GM12878 (cell line): ENCODE measurements around the gene CHIA. TPM values are rescaled to one million over a fixed set of nuclear protein-coding genes. Genes with fewer than 3 reads are reported as not detected.

ENCODE experiments used
- ATAC-seq: fragments of 200-7000 bp; cut with Tn5 transposase; 3 replicates; pipeline ENCODE4 v1.9.1; 2020; ENCODE audit warnings: mild to moderate bottlenecking, moderate library complexity
- BruUV-seq: library from RNA; stranded (reverse); fragments of 400-500 nt; replicated peaks from 2 replicates; lab custom pipeline; 2021; lab: Mats Ljungman, UMichigan
- CTCF ChIA-PET: fragments of 300-600 bp; sonication (Branson Sonifier 250); formaldehyde crosslinking; extraction: SDS; loops from one replicate; lab custom pipeline; 2021; ENCODE audit warnings: inconsistent platforms; lab: Yijun Ruan, JAX
- POLR2A ChIA-PET: fragments of 350-600 bp; formaldehyde crosslinking; extraction: SDS; loops from one replicate; lab custom pipeline; 2021; ENCODE audit warnings: inconsistent platforms; lab: Charles Lee
- RAD21 ChIA-PET: fragments of 300-600 bp; sonication (Branson Sonifier 250); formaldehyde crosslinking; loops from one replicate; lab custom pipeline; 2023; ENCODE audit warnings: antibody characterized with exemption; ENCODE audit not compliant: unreplicated experiment; lab: Charles Lee
- SMC1A ChIA-PET: fragments of 300-600 bp; sonication (Branson Sonifier 250); formaldehyde crosslinking; loops from one replicate; lab custom pipeline; 2023; ENCODE audit not compliant: unreplicated experiment, uncharacterized antibody; lab: Charles Lee
- DNase-seq: peaks from one replicate; pipeline ENCODE4 v3.0.0-alpha.2; 2011; ENCODE audit warnings: low read depth, low spot score
- FAIRE-seq: peaks from 3 replicates; lab custom pipeline; 2011; peaks lifted over from hg19 to GRCh38; lab: Jason Lieb, UNC
- H2AFZ ChIP-seq: 2 replicates; pipeline ENCODE4 v1.6.0; 2011; ENCODE audit warnings: low read depth, low read length, control low read depth; ENCODE audit not compliant: control insufficient read depth
- H3K27ac ChIP-seq: 2 replicates; pipeline ENCODE4 v1.5.1; 2011; ENCODE audit warnings: control low read depth; ENCODE audit not compliant: control insufficient read depth, insufficient read depth
- H3K27me3 ChIP-seq, 2 experiments: replicated peaks in 1 of 2; 2 replicates each; pipeline versions ENCODE4 v1.6.0 to v1.6.1; 2011; ENCODE audit warnings: low read length in 1 of 2; ENCODE audit not compliant: control insufficient read depth in 2 of 2, insufficient read depth in 2 of 2
- H3K36me3 ChIP-seq, 2 experiments: 2 replicates each; pipeline ENCODE4 v1.5.1; 2011; ENCODE audit warnings: low read length in 1 of 2; ENCODE audit not compliant: control insufficient read depth in 2 of 2, insufficient read depth in 2 of 2
- H3K4me1 ChIP-seq: 2 replicates; pipeline ENCODE4 v1.6.1; 2011; ENCODE audit warnings: mild to moderate bottlenecking, low read length, moderate library complexity, mixed read lengths; ENCODE audit not compliant: control insufficient read depth, insufficient read depth
- H3K4me2 ChIP-seq: 2 replicates; pipeline ENCODE4 v1.6.0; 2011; ENCODE audit warnings: control low read depth; ENCODE audit not compliant: control insufficient read depth, insufficient read depth
- H3K4me3 ChIP-seq: fragments of 200-600 bp; sonication (generic); 2 replicates; pipeline ENCODE4 v1.5.1; 2016
- H3K79me2 ChIP-seq: 2 replicates; pipeline ENCODE4 v1.6.0; 2011; ENCODE audit warnings: low read length; ENCODE audit not compliant: control insufficient read depth, insufficient read depth
- H3K9ac ChIP-seq: 2 replicates; pipeline ENCODE4 v1.8.0; 2011; ENCODE audit warnings: low read length, control low read depth, mixed read lengths; ENCODE audit not compliant: control insufficient read depth, insufficient read depth
- H3K9me3 ChIP-seq: replicated peaks from 3 replicates; pipeline ENCODE4 v1.5.1; 2011; ENCODE audit warnings: mild to moderate bottlenecking, low read length; ENCODE audit not compliant: control insufficient read depth, insufficient read depth
- H4K20me1 ChIP-seq: 2 replicates; pipeline ENCODE4 v1.6.0; 2011; ENCODE audit not compliant: control insufficient read depth, insufficient read depth
- ATF3 ChIP-seq: IDR thresholded peaks from 2 replicates; pipeline ENCODE4 v1.6.1; 2011; ENCODE audit warnings: low read depth, mild to moderate bottlenecking, low read length, moderate library complexity, borderline replicate concordance; ENCODE audit errors: extremely low read depth
- CBX3 ChIP-seq: fragments of 200-600 bp; sonication (generic); IDR thresholded peaks from 2 replicates; pipeline ENCODE4 v1.6.1; 2016; ENCODE audit warnings: low read depth, borderline replicate concordance
- CBX5 ChIP-seq: sonication (generic); IDR thresholded peaks from 2 replicates; pipeline ENCODE4 v1.6.1; 2016; ENCODE audit warnings: low read depth, moderate library complexity, mild to moderate bottlenecking, inconsistent platforms
- ELK1 ChIP-seq: IDR thresholded peaks from 2 replicates; pipeline ENCODE4 v1.6.1; 2012; ENCODE audit warnings: low read depth, low read length, improper control_type of control experiment
- EP300 ChIP-seq, 2 experiments: fragments of 150-350 bp in 1 of 2; IDR thresholded peaks; 2 replicates each; pipeline ENCODE4 v1.6.1; 2011 to 2012; ENCODE audit warnings: low read depth in 2 of 2, low read length in 2 of 2, borderline replicate concordance in 1 of 2, improper control_type of control experiment in 1 of 2, inconsistent platforms in 1 of 2; ENCODE audit not compliant: control insufficient read depth in 1 of 2
- GATAD2B ChIP-seq: fragments of 450-650 bp; conservative IDR thresholded peaks from 2 replicates; pipeline ENCODE4 v1.6.1; 2017; ENCODE audit warnings: low read depth, mild to moderate bottlenecking, moderate library complexity
- IRF4 ChIP-seq: IDR thresholded peaks from 2 replicates; pipeline ENCODE4 v1.6.1; 2011; ENCODE audit warnings: low read depth, low read length
- JUNB ChIP-seq: IDR thresholded peaks from 2 replicates; pipeline ENCODE4 v1.6.1; 2016; ENCODE audit warnings: antibody characterized with exemption, mild to moderate bottlenecking
- MEF2B ChIP-seq: fragments of 450-650 bp; IDR thresholded peaks from 2 replicates; pipeline ENCODE4 v1.6.1; 2018; ENCODE audit warnings: mild to moderate bottlenecking, moderate library complexity; ENCODE audit not compliant: partially characterized antibody, poor library complexity, severe bottlenecking
- MLLT1 ChIP-seq: fragments of 450-650 bp; IDR thresholded peaks from 2 replicates; pipeline ENCODE4 v1.6.1; 2016; ENCODE audit warnings: mild to moderate bottlenecking
- NKRF ChIP-seq: fragments of 450-650 bp; conservative IDR thresholded peaks from 2 replicates; pipeline ENCODE4 v1.6.1; 2017; ENCODE audit warnings: mild to moderate bottlenecking, moderate library complexity
- PKNOX1 ChIP-seq: fragments of 450-650 bp; IDR thresholded peaks from 2 replicates; pipeline ENCODE4 v1.6.1; 2016; ENCODE audit warnings: mild to moderate bottlenecking
- RAD21 ChIP-seq: IDR thresholded peaks from 2 replicates; pipeline ENCODE4 v1.6.1; 2011; ENCODE audit warnings: mild to moderate bottlenecking, low read depth, low read length, moderate library complexity; ENCODE audit not compliant: insufficient read depth
- RELB ChIP-seq: fragments of 450-650 bp; IDR thresholded peaks from 2 replicates; pipeline ENCODE4 v1.6.1; 2017; ENCODE audit warnings: low read depth, mild to moderate bottlenecking, moderate library complexity
- SMAD1 ChIP-seq: fragments of 450-650 bp; IDR thresholded peaks from 2 replicates; pipeline ENCODE4 v1.6.1; 2018; ENCODE audit warnings: mild to moderate bottlenecking, low read depth; ENCODE audit not compliant: partially characterized antibody
- SUZ12 ChIP-seq: fragments of 200-600 bp; sonication (generic); IDR thresholded peaks from one replicate; pipeline ENCODE4 v1.6.1; 2018; ENCODE audit warnings: antibody characterized with exemption, mild to moderate bottlenecking; ENCODE audit not compliant: unreplicated experiment
- TARDBP ChIP-seq: IDR thresholded peaks from 2 replicates; pipeline ENCODE4 v1.6.1; 2016; ENCODE audit warnings: borderline replicate concordance
- WGBS: methylation state at CpG from one replicate; pipeline ENCODE4 v1.1.6; 2016; ENCODE audit warnings: low lambda C conversion rate; ENCODE audit not compliant: insufficient replicate concordance, insufficient coverage; ENCODE audit errors: missing lambda C conversion rate; 5-methylcytosine and 5-hydroxymethylcytosine counted together
- in situ Hi-C: fragments of 300-500 bp; cut with MboI; formaldehyde crosslinking; loops from 9 replicates; pipeline ENCODE4 v1.14.3; 2018; ENCODE audit warnings: mixed read lengths
- intact Hi-C: fragments of 100-400 bp; cut with micrococcal nuclease; formaldehyde crosslinking; loops from one replicate; pipeline ENCODE4 v1.14.2; 2022; ENCODE audit not compliant: unreplicated experiment
- polyA plus RNA-seq, 11 experiments: library from polyadenylated mRNA; depleted of rRNA in 4 of 11; unstranded in 6 of 11; stranded (reverse) in 5 of 11; fragments of >200 nt; fragmentation: Nextera tagmentation in 4 of 11; fragmentation: Illumina TruSeq in 1 of 11; extraction: Ambion mirVana in 4 of 11; extraction: Trizol in 1 of 11; gene quantifications; 1 replicate in 1 of 11; 2 replicates in 10 of 11; pipeline versions ENCODE4 v1.2.1 to v1.2.3, GENCODE V29; 2011 to 2016; ENCODE audit warnings: inconsistent platforms in 2 of 11, missing spikeins in 2 of 11, low read depth in 1 of 11
- total RNA-seq, 4 experiments: library from RNA; depleted of rRNA in 3 of 4; stranded (reverse); fragments of >200 nt in 3 of 4; fragmentation: Illumina TruSeq in 1 of 4; extraction: Trizol in 1 of 4; gene quantifications; 2 replicates each; pipeline versions ENCODE4 v1.2.1 to v1.2.3, GENCODE V29; 2013 to 2021

The CHIA gene
- total and polyA plus RNA-seq, 10 of the 15 experiments (the other 5 are each of a cell fraction or from before 2014, with no cell fraction given): 0.21 TPM; not detected in 9

GRCh38 chr1:111272081-111272480 lies 18.6 kb upstream of the CHIA start:
- peaks cover 4% of the 10 kb centered on the region for H3K4me1 ChIP-seq
- H3K27me3 ChIP-seq: peaks cover 3% of the 10 kb centered on the region in 2 experiments; a peak in 3 of 4 replicates
- ChIA-PET SMC1A (interaction anchor here (0.8 to 0.9 kb wide), 2 partner anchors 49 to 71 kb away, joined by 3 read pairs; no protein-coding TSS in a partner anchor), RAD21 (no interaction called here), POLR2A (no interaction called here), CTCF (no interaction called here)
- 98% methylated on average over 3 of the region's 3 CpGs for WGBS
- intact Hi-C loops (no loop called here), in situ Hi-C loops (no loop called here)
- no peak overlapping the region for H3K9ac ChIP-seq
- no TSS peak for BruUV-seq
- no peak overlapping the region for H2AFZ ChIP-seq
- DNase-seq (no peak), FAIRE-seq (no peak), ATAC-seq (no peak)
- no peak overlapping the region for H3K4me3 ChIP-seq
- no peaks in the 10 kb centered on the region for H3K36me3 ChIP-seq
- H3K79me2 ChIP-seq: no peaks in the 10 kb centered on the region
- H3K27ac ChIP-seq: no peak overlapping the region
- peaks cover 4% of the 10 kb centered on the region; the same call in 2 of the 3 replicates for H3K9me3 ChIP-seq
- H4K20me1 ChIP-seq: no peaks in the 10 kb centered on the region
- no peak overlapping the region for H3K4me2 ChIP-seq
- TF ChIP-seq MEF2B (no peak), MLLT1 (no peak), ELK1 (no peak), ATF3 (no peak), SMAD1 (no peak), CBX5 (no peak), TARDBP (no peak), RELB (no peak), JUNB (no peak), RAD21 (no peak), PKNOX1 (no peak), IRF4 (no peak), EP300 (IDR thresholded peaks at IDR 0.05; ENCODE audit: borderline replicate concordance in 1 of 2, control insufficient read depth in 1 of 2, low read depth in 2 of 2, low read length in 2 of 2) (no peak), SUZ12 (no peak), NKRF (no peak), GATAD2B (no peak), CBX3 (no peak)
